ENCODE data around the gene OR5AS1.
"Not testable (repeated sequence)": the region's sequence is repeated elsewhere in the genome, so short reads cannot be mapped to it uniquely, and the experiment has no call there.

OR5AS1 gene

DNA sequence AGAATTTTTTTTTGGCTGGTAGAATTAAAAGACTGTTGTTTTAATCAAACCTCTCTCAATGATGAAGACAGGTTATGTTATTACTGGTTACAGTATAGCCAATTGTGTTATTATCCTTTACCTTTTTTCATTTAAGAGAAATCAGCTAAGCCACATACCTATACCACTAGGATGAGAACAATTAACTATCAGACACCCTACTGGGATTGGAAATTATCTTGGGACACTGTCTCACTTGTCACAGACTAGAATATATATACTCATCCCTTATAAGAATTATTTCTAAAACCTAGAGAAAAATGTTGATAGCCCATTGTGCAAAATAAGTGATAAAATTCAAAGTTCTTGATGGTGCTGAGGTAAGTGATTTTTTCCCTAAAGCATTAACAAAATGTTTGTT, at the start of gene OR5AS1:
TSS of gene OR5AS1 (plus strand) at position 301 of the 400 bp plus-strand sequence. CDS start 2,765 bp downstream, outside the sequence.
- no peak for DNase-seq (ENCODE audit: low spot score)
- TF ChIP-seq, protein P1, sequence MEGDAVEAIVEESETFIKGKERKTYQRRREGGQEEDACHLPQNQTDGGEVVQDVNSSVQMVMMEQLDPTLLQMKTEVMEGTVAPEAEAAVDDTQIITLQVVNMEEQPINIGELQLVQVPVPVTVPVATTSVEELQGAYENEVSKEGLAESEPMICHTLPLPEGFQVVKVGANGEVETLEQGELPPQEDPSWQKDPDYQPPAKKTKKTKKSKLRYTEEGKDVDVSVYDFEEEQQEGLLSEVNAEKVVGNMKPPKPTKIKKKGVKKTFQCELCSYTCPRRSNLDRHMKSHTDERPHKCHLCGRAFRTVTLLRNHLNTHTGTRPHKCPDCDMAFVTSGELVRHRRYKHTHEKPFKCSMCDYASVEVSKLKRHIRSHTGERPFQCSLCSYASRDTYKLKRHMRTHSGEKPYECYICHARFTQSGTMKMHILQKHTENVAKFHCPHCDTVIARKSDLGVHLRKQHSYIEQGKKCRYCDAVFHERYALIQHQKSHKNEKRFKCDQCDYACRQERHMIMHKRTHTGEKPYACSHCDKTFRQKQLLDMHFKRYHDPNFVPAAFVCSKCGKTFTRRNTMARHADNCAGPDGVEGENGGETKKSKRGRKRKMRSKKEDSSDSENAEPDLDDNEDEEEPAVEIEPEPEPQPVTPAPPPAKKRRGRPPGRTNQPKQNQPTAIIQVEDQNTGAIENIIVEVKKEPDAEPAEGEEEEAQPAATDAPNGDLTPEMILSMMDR (IDR thresholded peaks at IDR 0.05; ENCODE audit: borderline replicate concordance, control extremely low read depth, extremely low read depth, insufficient read depth, missing control alignments) = no peak
- in situ Hi-C loops (cut with MboI; ENCODE audit: low sequenced_read_pairs, unreplicated experiment) = no loop called here

DNA sequence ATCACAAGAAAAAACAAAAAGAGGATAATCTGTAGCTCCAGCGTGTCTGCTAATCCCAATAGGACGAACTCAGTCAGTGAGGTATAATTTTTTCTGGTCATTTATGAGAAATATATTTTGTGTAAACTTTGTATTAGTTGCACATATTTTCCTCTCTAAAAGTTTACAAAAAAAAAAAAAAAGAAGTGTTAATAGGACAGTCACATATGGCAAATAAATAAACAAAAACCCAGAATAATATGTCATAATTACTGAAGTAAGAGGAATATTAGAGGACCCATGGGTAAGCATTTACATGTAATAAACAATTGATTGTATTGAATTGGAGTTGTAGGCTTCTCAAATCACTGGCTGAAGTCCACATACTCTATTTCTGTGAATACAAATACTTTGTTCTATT, 32.9 kb upstream of the OR5AS1 start, which contains the start of gene OR5F1:
TSS of gene OR5F1 (minus strand) at position 101 of the 400 bp plus-strand sequence. CDS start at position 101, 0 bp downstream.
- TF ChIP-seq, protein P1 (IDR thresholded peaks at IDR 0.05; ENCODE audit: borderline replicate concordance, control extremely low read depth, extremely low read depth, insufficient read depth, missing control alignments) = no peak
- no peak for DNase-seq (ENCODE audit: low spot score)
- in situ Hi-C loops (cut with MboI; ENCODE audit: low sequenced_read_pairs, unreplicated experiment) = no loop called here

DNA sequence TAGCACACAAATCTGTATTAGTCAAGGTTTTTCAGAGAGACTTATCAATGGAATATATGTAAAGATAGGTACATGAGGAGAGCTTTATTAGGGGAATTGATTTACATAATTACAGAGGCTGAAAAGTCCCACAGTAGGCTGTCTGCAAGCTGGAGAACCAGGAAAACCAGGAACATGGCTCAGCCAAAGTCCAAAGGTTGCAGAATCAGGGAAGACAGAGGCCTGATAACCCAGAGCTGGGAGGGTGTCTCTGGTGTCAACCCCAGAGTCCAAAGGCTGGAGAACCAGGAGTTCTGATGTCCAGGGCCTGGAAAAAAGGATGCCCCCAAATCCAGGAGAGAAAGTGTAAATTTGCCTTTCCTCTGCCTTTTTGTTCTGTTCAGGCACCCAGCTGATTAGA, 16.7 kb upstream of the OR5AS1 start:
- TF ChIP-seq, protein P1 (IDR thresholded peaks at IDR 0.05; ENCODE audit: borderline replicate concordance, control extremely low read depth, extremely low read depth, insufficient read depth, missing control alignments) = no peak
- in situ Hi-C loops (cut with MboI; ENCODE audit: low sequenced_read_pairs, unreplicated experiment) = no loop called here
- DNase-seq (ENCODE audit: low spot score) = no peak

DNA sequence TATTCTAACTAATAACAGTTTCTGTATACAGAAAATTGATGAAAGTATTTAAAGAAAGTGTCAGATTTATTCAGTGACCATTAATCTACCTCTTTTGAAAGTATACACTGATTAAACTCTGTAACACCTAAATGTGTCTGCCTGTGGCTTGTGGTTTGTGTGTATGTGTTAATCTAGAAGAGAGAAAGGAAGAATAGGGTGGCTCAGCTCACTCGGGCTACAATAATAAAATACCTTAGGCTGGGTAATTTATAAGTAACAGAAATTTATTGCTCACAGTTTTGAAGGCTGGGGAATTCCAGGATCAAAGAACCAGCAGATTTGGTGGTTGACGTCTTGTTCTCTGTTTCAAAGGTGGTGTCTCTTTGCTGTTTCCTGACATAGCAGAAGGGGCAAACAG, 13.6 kb upstream of the OR5AS1 start:
- TF ChIP-seq, protein P1 (IDR thresholded peaks at IDR 0.05; ENCODE audit: borderline replicate concordance, control extremely low read depth, extremely low read depth, insufficient read depth, missing control alignments) = no peak
- in situ Hi-C loops (cut with MboI; ENCODE audit: low sequenced_read_pairs, unreplicated experiment) = no loop called here
- DNase-seq (ENCODE audit: low spot score) = no peak

DNA sequence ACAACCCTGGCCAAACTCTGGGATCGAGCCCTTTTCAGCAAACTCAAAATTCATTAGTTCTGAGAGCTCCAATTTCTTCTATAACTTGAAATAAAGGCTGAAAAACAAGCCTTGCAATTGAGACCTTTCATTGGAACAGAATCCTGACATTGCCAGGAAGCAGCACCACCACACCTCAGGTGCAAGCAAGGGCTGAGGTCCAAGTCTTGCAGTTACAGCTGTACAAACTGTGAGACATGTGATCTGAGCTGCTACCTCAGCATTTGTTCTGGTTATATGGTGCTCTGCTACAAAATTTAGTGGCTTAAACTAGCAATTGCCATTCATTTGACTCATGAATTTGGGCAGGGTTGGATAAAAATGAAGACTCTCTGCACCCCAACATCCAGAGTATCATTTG, 18.1 kb downstream of the OR5AS1 start:
- in situ Hi-C loops (cut with MboI; ENCODE audit: low sequenced_read_pairs, unreplicated experiment) = no loop called here
- no peak for DNase-seq (ENCODE audit: low spot score)
- TF ChIP-seq, protein P1 (IDR thresholded peaks at IDR 0.05; ENCODE audit: borderline replicate concordance, control extremely low read depth, extremely low read depth, insufficient read depth, missing control alignments) = no peak

DNA sequence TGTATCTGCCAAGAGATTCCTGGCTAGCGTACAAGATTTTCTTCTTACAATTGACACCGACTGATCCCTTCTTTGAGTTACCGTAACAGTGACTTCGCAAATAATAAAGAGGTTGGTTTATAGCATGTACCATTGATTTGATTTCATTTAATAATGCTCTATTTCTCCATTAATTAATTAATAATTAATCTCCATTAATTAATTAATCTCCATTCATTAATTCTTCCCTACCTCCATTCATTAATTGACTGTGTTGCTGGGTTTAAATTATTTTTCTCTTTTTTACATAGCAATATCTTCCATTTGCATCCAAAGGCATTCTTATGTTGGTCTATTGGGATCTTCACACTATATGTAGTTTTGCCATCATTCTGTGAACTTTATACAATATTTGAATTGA, 21.0 kb downstream of the OR5AS1 start:
- TF ChIP-seq, protein P1 (IDR thresholded peaks at IDR 0.05; ENCODE audit: borderline replicate concordance, control extremely low read depth, extremely low read depth, insufficient read depth, missing control alignments) = no peak
- DNase-seq (ENCODE audit: low spot score) = no peak
- in situ Hi-C loops (cut with MboI; ENCODE audit: low sequenced_read_pairs, unreplicated experiment) = no loop called here

DNA sequence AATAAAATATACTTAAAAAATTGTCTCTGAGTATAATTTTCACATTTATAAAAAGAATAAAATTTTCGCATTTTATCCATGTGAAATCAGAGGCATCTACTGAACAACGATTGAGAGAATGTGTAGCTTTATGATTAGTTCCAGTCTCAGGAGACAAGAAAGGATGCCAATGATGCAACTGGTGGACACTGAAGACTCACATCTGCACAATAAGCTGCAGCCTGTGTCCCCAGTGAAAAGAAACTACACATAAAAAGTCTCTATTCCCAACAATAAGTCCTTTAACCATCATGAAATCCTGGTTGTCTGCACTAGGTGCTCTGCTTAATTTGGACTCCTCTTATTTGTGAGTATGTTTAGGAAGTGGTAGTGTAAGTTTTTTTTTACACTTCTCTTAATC, 22.0 kb downstream of the OR5AS1 start:
- in situ Hi-C loops (cut with MboI; ENCODE audit: low sequenced_read_pairs, unreplicated experiment) = no loop called here
- TF ChIP-seq, protein P1 (IDR thresholded peaks at IDR 0.05; ENCODE audit: borderline replicate concordance, control extremely low read depth, extremely low read depth, insufficient read depth, missing control alignments) = no peak
- no peak for DNase-seq (ENCODE audit: low spot score)

DNA sequence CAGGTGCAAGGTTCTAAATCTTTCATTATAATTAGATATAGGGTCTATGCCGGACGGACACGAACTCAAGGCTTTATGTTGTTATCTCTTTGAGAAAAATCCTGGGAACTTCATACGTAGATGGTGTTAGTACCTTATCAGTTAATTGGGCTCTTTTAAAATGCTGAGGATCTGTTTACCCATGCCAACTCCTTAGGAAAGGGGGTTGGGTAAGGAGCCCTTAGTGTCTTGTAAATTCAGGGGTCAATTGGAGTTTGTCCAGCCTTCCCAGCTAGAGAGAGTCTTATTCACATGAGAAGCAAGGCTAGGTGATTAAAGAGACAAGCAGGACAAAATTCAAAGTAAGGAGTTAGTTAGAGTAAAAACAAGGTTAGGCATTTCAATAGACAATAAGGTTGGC, 28.9 kb downstream of the OR5AS1 start:
- DNase-seq (ENCODE audit: low spot score); in situ Hi-C loops (cut with MboI; ENCODE audit: low sequenced_read_pairs, unreplicated experiment): not testable (repeated sequence)

DNA sequence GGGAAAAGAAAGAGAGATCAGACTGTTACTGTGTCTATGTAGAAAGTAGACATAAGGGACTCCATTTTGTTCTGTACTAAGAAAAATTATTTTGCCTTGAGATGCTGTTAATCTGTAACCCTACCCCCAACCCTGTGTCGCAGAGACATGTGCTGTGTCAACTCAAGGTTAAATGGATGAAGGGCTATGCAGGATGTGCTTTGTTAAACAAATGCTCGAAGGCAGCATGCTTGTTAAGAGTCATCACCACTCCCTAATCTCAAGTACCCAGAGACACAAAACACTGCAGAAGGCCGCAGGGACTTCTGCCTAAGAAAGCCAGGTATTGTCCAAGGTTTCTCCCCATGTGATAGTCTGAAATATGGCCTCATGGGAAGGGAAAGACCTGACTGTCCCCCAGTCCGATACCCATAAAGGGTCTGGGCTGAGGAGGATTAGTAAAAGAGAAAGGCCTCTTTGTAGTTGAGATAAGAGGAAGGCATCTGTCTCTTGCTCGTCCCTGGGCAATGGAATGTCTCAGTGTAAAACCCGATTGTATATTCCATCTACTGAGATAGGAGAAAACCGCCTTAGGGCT, 30.3 kb downstream of the OR5AS1 start:
- in situ Hi-C loops (cut with MboI; ENCODE audit: low sequenced_read_pairs, unreplicated experiment) = not testable (repeated sequence)

More for the DNA sequence above, 30.3 kb downstream of the OR5AS1 start:
- DNase-seq (ENCODE audit: low spot score) = not testable (repeated sequence)
